GM12878 (cell line): Measurements from ENCODE around the gene PBLD. TPM values are rescaled to one million over a fixed set of nuclear protein-coding genes. Genes with fewer than 3 reads are reported as not detected.

Experiments used
- ATAC-seq: fragments of 200-7000 bp; cut with Tn5 transposase; 3 replicates; pipeline ENCODE4 v1.9.1; 2020; ENCODE audit warnings: mild to moderate bottlenecking, moderate library complexity
- BruUV-seq: library from RNA; stranded (reverse); fragments of 400-500 nt; replicated peaks from 2 replicates; lab custom pipeline; 2021; lab: Mats Ljungman, UMichigan
- CTCF ChIA-PET: fragments of 300-600 bp; sonication (Branson Sonifier 250); formaldehyde crosslinking; extraction: SDS; loops from one replicate; lab custom pipeline; 2021; ENCODE audit warnings: inconsistent platforms; lab: Yijun Ruan, JAX
- POLR2A ChIA-PET: fragments of 350-600 bp; formaldehyde crosslinking; extraction: SDS; loops from one replicate; lab custom pipeline; 2021; ENCODE audit warnings: inconsistent platforms; lab: Charles Lee
- RAD21 ChIA-PET: fragments of 300-600 bp; sonication (Branson Sonifier 250); formaldehyde crosslinking; loops from one replicate; lab custom pipeline; 2023; ENCODE audit warnings: antibody characterized with exemption; ENCODE audit not compliant: unreplicated experiment; lab: Charles Lee
- SMC1A ChIA-PET: fragments of 300-600 bp; sonication (Branson Sonifier 250); formaldehyde crosslinking; loops from one replicate; lab custom pipeline; 2023; ENCODE audit not compliant: unreplicated experiment, uncharacterized antibody; lab: Charles Lee
- DNase-seq: peaks from one replicate; pipeline ENCODE4 v3.0.0-alpha.2; 2011; ENCODE audit warnings: low read depth, low spot score
- FAIRE-seq: peaks from 3 replicates; lab custom pipeline; 2011; peaks lifted over from hg19 to GRCh38; lab: Jason Lieb, UNC
- H2AFZ ChIP-seq: 2 replicates; pipeline ENCODE4 v1.6.0; 2011; ENCODE audit warnings: low read depth, low read length, control low read depth; ENCODE audit not compliant: control insufficient read depth
- H3K27ac ChIP-seq: 2 replicates; pipeline ENCODE4 v1.5.1; 2011; ENCODE audit warnings: control low read depth; ENCODE audit not compliant: control insufficient read depth, insufficient read depth
- H3K27me3 ChIP-seq, 2 experiments: replicated peaks in 1 of 2; 2 replicates each; pipeline versions ENCODE4 v1.6.0 to v1.6.1; 2011; ENCODE audit warnings: low read length in 1 of 2; ENCODE audit not compliant: control insufficient read depth in 2 of 2, insufficient read depth in 2 of 2
- H3K36me3 ChIP-seq, 2 experiments: 2 replicates each; pipeline ENCODE4 v1.5.1; 2011; ENCODE audit warnings: low read length in 1 of 2; ENCODE audit not compliant: control insufficient read depth in 2 of 2, insufficient read depth in 2 of 2
- H3K4me1 ChIP-seq: 2 replicates; pipeline ENCODE4 v1.6.1; 2011; ENCODE audit warnings: mild to moderate bottlenecking, low read length, moderate library complexity, mixed read lengths; ENCODE audit not compliant: control insufficient read depth, insufficient read depth
- H3K4me2 ChIP-seq: 2 replicates; pipeline ENCODE4 v1.6.0; 2011; ENCODE audit warnings: control low read depth; ENCODE audit not compliant: control insufficient read depth, insufficient read depth
- H3K4me3 ChIP-seq: fragments of 200-600 bp; sonication (generic); 2 replicates; pipeline ENCODE4 v1.5.1; 2016
- H3K79me2 ChIP-seq: 2 replicates; pipeline ENCODE4 v1.6.0; 2011; ENCODE audit warnings: low read length; ENCODE audit not compliant: control insufficient read depth, insufficient read depth
- H3K9ac ChIP-seq: 2 replicates; pipeline ENCODE4 v1.8.0; 2011; ENCODE audit warnings: low read length, control low read depth, mixed read lengths; ENCODE audit not compliant: control insufficient read depth, insufficient read depth
- H3K9me3 ChIP-seq: replicated peaks from 3 replicates; pipeline ENCODE4 v1.5.1; 2011; ENCODE audit warnings: mild to moderate bottlenecking, low read length; ENCODE audit not compliant: control insufficient read depth, insufficient read depth
- H4K20me1 ChIP-seq: 2 replicates; pipeline ENCODE4 v1.6.0; 2011; ENCODE audit not compliant: control insufficient read depth, insufficient read depth
- ESRRA ChIP-seq: IDR thresholded peaks from 2 replicates; pipeline ENCODE4 v1.6.1; 2012; ENCODE audit warnings: mild to moderate bottlenecking, low read length, improper control_type of control experiment
- HDGF ChIP-seq: fragments of 450-650 bp; IDR thresholded peaks from 2 replicates; pipeline ENCODE4 v1.6.1; 2016; ENCODE audit warnings: antibody characterized with exemption
- POLR2A ChIP-seq: IDR thresholded peaks from 2 replicates; pipeline ENCODE4 v1.6.1; 2011; ENCODE audit warnings: low read depth, mild to moderate bottlenecking, low read length
- USF1 ChIP-seq: IDR thresholded peaks from 2 replicates; pipeline ENCODE4 v1.6.1; 2011; ENCODE audit warnings: borderline replicate concordance, low read depth, mild to moderate bottlenecking, moderate library complexity, mixed read lengths, low read length; ENCODE audit not compliant: insufficient read depth; ENCODE audit errors: extremely low read length
- ZBED1 ChIP-seq: IDR thresholded peaks from 2 replicates; pipeline ENCODE4 v1.6.1; 2016; ENCODE audit warnings: borderline replicate concordance
- WGBS: methylation state at CpG from one replicate; pipeline ENCODE4 v1.1.6; 2016; ENCODE audit warnings: low lambda C conversion rate; ENCODE audit not compliant: insufficient replicate concordance, insufficient coverage; ENCODE audit errors: missing lambda C conversion rate; 5-methylcytosine and 5-hydroxymethylcytosine counted together
- in situ Hi-C: fragments of 300-500 bp; cut with MboI; formaldehyde crosslinking; loops from 9 replicates; pipeline ENCODE4 v1.14.3; 2018; ENCODE audit warnings: mixed read lengths
- intact Hi-C: fragments of 100-400 bp; cut with micrococcal nuclease; formaldehyde crosslinking; loops from one replicate; pipeline ENCODE4 v1.14.2; 2022; ENCODE audit not compliant: unreplicated experiment
- polyA plus RNA-seq, 11 experiments: library from polyadenylated mRNA; depleted of rRNA in 4 of 11; unstranded in 6 of 11; stranded (reverse) in 5 of 11; fragments of >200 nt; fragmentation: Nextera tagmentation in 4 of 11; fragmentation: Illumina TruSeq in 1 of 11; extraction: Ambion mirVana in 4 of 11; extraction: Trizol in 1 of 11; gene quantifications; 1 replicate in 1 of 11; 2 replicates in 10 of 11; pipeline versions ENCODE4 v1.2.1 to v1.2.3, GENCODE V29; 2011 to 2016; ENCODE audit warnings: inconsistent platforms in 2 of 11, missing spikeins in 2 of 11, low read depth in 1 of 11
- total RNA-seq, 4 experiments: library from RNA; depleted of rRNA in 3 of 4; stranded (reverse); fragments of >200 nt in 3 of 4; fragmentation: Illumina TruSeq in 1 of 4; extraction: Trizol in 1 of 4; gene quantifications; 2 replicates each; pipeline versions ENCODE4 v1.2.1 to v1.2.3, GENCODE V29; 2013 to 2021
- TF ChIP-seq, protein P1 (sequence below): IDR thresholded peaks from 2 replicates; pipeline ENCODE4 v1.6.1; 2011; ENCODE audit warnings: borderline replicate concordance, low read depth, mild to moderate bottlenecking, moderate library complexity, low read length; ENCODE audit not compliant: insufficient read depth, poor library complexity, severe bottlenecking
- TF ChIP-seq, protein P2 (sequence below): fragments of 450-650 bp; IDR thresholded peaks from 2 replicates; pipeline ENCODE4 v1.6.1; 2018; ENCODE audit warnings: mild to moderate bottlenecking, low read depth, moderate library complexity; ENCODE audit not compliant: partially characterized antibody
- TF ChIP-seq, protein P3 (sequence below): IDR thresholded peaks from 2 replicates; pipeline ENCODE4 v1.6.1; 2012; ENCODE audit warnings: low read depth, low read length, improper control_type of control experiment
- TF ChIP-seq, protein P4 (sequence below): IDR thresholded peaks from 2 replicates; pipeline ENCODE4 v1.6.1; 2012; ENCODE audit warnings: low read depth, low read length, improper control_type of control experiment

Gene PBLD
- total and polyA plus RNA-seq, 10 of the 15 experiments (the other 5 are each of a cell fraction or from before 2014, with no cell fraction given), result 0.68 to 2.8 (median 1.7) TPM

- H4K20me1 ChIP-seq, result no peaks in the 10 kb centered on the region
- H2AFZ ChIP-seq, result no peak overlapping the region
- no peak overlapping the region for H3K4me2 ChIP-seq
- intact Hi-C loops (no loop called here), in situ Hi-C loops (no loop called here)
- no peak overlapping the region for H3K9ac ChIP-seq
- no peak for DNase-seq
- ChIA-PET SMC1A (interaction anchor here (0.9 to 1.3 kb wide), 3 partner anchors 23 to 63 kb away, joined by 3 to 5 read pairs (median 3); no protein-coding TSS in a partner anchor), RAD21 (no interaction called here), CTCF (interaction anchor here (1.3 kb wide), 1 partner anchor 25 kb away, joined by 3 read pairs; no protein-coding TSS in a partner anchor), POLR2A (no interaction called here)
- no peak for ATAC-seq
- BruUV-seq, result no TSS peak
- TF ChIP-seq ESRRA, result no peak
- TF ChIP-seq, protein P1, sequence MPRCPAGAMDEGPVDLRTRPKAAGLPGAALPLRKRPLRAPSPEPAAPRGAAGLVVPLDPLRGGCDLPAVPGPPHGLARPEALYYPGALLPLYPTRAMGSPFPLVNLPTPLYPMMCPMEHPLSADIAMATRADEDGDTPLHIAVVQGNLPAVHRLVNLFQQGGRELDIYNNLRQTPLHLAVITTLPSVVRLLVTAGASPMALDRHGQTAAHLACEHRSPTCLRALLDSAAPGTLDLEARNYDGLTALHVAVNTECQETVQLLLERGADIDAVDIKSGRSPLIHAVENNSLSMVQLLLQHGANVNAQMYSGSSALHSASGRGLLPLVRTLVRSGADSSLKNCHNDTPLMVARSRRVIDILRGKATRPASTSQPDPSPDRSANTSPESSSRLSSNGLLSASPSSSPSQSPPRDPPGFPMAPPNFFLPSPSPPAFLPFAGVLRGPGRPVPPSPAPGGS, result no peak
- no peak overlapping the region for H3K27ac ChIP-seq
- H3K27me3 ChIP-seq, result no peaks in the 10 kb centered on the region
- no peak for FAIRE-seq
- H3K4me3 ChIP-seq, result no peak overlapping the region
- H3K36me3 ChIP-seq, result no peaks in the 10 kb centered on the region
- H3K79me2 ChIP-seq, result no peaks in the 10 kb centered on the region
- peaks cover 2% of the 10 kb centered on the region; the same call in 1 of the 3 replicates for H3K9me3 ChIP-seq
- no peaks in the 10 kb centered on the region for H3K4me1 ChIP-seq
These were observed 56.5 kb downstream of the PBLD start for GRCh38 chr10:68276224-68276623.

DNA sequence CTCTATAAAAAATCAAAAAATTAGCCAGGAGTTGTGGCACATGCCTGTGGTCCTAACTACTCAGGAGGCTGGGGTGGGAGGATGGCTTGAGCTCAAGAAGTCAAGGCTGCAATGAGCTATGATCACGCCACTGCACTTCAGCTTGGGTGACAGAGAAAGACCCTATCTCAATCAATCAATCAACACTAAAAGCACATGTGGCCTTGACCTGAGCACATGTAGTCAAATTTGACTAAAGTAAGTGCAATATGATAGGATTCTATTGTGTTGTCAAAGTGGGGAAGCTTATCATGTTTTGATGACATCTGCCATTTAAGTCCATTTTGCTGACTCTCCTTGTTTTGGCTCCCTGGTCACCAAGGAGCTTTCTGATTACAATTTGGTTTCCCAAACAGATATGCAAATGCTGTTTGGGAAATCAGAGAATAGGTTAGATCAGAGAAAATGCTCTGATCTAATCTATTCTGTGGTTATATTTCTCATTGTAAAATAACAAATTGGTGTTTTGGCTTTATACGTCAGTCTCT lies 57.1 kb downstream of the PBLD start:
- no peak overlapping the region for H3K9ac ChIP-seq
- WGBS, result 73% methylated on average over 2 of the region's 2 CpGs
- CTCF ChIA-PET, result interaction anchor here (1.3 kb wide), 1 partner anchor 26 kb away, joined by 3 read pairs; no protein-coding TSS in a partner anchor
- no peak overlapping the region for H3K4me2 ChIP-seq
- no peaks in the 10 kb centered on the region for H3K36me3 ChIP-seq
- H4K20me1 ChIP-seq, result no peaks in the 10 kb centered on the region
- no peaks in the 10 kb centered on the region for H3K79me2 ChIP-seq
- BruUV-seq, result no TSS peak
- in situ Hi-C loops, result no loop called here
- ATAC-seq (no peak), FAIRE-seq (no peak), DNase-seq (no peak)
- intact Hi-C loops, result no loop called here
- H3K4me1 ChIP-seq, result no peaks in the 10 kb centered on the region
- H3K4me3 ChIP-seq, result no peak overlapping the region
- peaks cover 2% of the 10 kb centered on the region; the same call in 1 of the 3 replicates for H3K9me3 ChIP-seq
- SMC1A ChIA-PET, result interaction anchor here (0.9 to 1.1 kb wide), 2 partner anchors 25 to 63 kb away, joined by 3 to 5 read pairs; no protein-coding TSS in a partner anchor
- no peak overlapping the region for H3K27ac ChIP-seq
- H3K27me3 ChIP-seq, result no peaks in the 10 kb centered on the region
- RAD21 ChIA-PET, result no interaction called here
- no peak overlapping the region for H2AFZ ChIP-seq
- POLR2A ChIA-PET, result no interaction called here
- TF ChIP-seq ZBED1 (no peak), HDGF (no peak), POLR2A (no peak), USF1 (no peak)
- TF ChIP-seq, protein P2, sequence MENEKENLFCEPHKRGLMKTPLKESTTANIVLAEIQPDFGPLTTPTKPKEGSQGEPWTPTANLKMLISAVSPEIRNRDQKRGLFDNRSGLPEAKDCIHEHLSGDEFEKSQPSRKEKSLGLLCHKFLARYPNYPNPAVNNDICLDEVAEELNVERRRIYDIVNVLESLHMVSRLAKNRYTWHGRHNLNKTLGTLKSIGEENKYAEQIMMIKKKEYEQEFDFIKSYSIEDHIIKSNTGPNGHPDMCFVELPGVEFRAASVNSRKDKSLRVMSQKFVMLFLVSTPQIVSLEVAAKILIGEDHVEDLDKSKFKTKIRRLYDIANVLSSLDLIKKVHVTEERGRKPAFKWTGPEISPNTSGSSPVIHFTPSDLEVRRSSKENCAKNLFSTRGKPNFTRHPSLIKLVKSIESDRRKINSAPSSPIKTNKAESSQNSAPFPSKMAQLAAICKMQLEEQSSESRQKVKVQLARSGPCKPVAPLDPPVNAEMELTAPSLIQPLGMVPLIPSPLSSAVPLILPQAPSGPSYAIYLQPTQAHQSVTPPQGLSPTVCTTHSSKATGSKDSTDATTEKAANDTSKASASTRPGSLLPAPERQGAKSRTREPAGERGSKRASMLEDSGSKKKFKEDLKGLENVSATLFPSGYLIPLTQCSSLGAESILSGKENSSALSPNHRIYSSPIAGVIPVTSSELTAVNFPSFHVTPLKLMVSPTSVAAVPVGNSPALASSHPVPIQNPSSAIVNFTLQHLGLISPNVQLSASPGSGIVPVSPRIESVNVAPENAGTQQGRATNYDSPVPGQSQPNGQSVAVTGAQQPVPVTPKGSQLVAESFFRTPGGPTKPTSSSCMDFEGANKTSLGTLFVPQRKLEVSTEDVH, result no peak
- TF ChIP-seq, protein P3, sequence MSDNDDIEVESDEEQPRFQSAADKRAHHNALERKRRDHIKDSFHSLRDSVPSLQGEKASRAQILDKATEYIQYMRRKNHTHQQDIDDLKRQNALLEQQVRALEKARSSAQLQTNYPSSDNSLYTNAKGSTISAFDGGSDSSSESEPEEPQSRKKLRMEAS, result no peak
- TF ChIP-seq, protein P4, sequence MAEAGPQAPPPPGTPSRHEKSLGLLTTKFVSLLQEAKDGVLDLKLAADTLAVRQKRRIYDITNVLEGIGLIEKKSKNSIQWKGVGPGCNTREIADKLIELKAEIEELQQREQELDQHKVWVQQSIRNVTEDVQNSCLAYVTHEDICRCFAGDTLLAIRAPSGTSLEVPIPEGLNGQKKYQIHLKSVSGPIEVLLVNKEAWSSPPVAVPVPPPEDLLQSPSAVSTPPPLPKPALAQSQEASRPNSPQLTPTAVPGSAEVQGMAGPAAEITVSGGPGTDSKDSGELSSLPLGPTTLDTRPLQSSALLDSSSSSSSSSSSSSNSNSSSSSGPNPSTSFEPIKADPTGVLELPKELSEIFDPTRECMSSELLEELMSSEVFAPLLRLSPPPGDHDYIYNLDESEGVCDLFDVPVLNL, result no peak
